Transverse colon (tissue), 4 donors: Measurements from ENCODE around the gene CDK11B.

ENCODE experiments used
- CTCF ChIP-seq, 5 experiments: fragments of 200-600 bp in 3 of 5; fragments of 450-650 bp in 2 of 5; sonication (generic) in 3 of 5; IDR thresholded peaks; 1 replicate in 2 of 5; 2 replicates in 3 of 5; pipeline ENCODE4 v1.5.1; 2016 to 2017; ENCODE audit warnings: antibody characterized with exemption in 5 of 5, inconsistent platforms in 3 of 5, mild to moderate bottlenecking in 2 of 5, moderate library complexity in 1 of 5
- POLR2AphosphoS5 ChIP-seq, 3 donors: sonication (generic); formaldehyde crosslinking; IDR thresholded peaks; one replicate each; pipeline ENCODE4 v1.6.1; 2016; ENCODE audit warnings: antibody characterized with exemption in 3 of 3

- TF ChIP-seq POLR2AphosphoS5 (IDR thresholded peaks at IDR 0.05) (no peak), CTCF (IDR thresholded peaks at IDR 0.05) (no peak)
Observed at GRCh38 chr1:1593834-1594601, 64.8 kb downstream of the CDK11B start.
